Liver (tissue), 9 donors: ENCODE measurements around the gene NBEA. TPM values are rescaled to one million over a fixed set of nuclear protein-coding genes. Genes with fewer than 3 reads are reported as not detected.

Experiments used
- DNase-seq: peaks from one replicate; pipeline ENCODE4 v3.0.0-alpha.2; 2017; ENCODE audit warnings: low spot score
- H3K27ac ChIP-seq, 2 donors: one replicate each; pipeline ENCODE4 v1.7.0; 2013; ENCODE audit warnings: inconsistent platforms in 2 of 2, low read length in 2 of 2, control low read depth in 1 of 2, low read depth in 1 of 2, mild to moderate bottlenecking in 1 of 2
- H3K27me3 ChIP-seq, 4 donors: one replicate each; pipeline versions ENCODE4 v1.6.1 to v1.7.0; 2013; ENCODE audit warnings: low read length in 3 of 4, inconsistent platforms in 1 of 4, mild to moderate bottlenecking in 1 of 4, moderate library complexity in 1 of 4; ENCODE audit not compliant: control insufficient read depth in 4 of 4, insufficient read depth in 4 of 4
- H3K36me3 ChIP-seq, 4 donors: one replicate each; pipeline versions ENCODE4 v1.6.1 to v1.7.0; 2013; ENCODE audit warnings: low read length in 3 of 4, mild to moderate bottlenecking in 3 of 4, low read depth in 1 of 4, moderate library complexity in 1 of 4; ENCODE audit not compliant: control insufficient read depth in 4 of 4, insufficient read depth in 3 of 4
- H3K4me1 ChIP-seq, 4 donors: one replicate each; pipeline versions ENCODE4 v1.6.1 to v1.7.0; 2013; ENCODE audit warnings: low read length in 3 of 4, mild to moderate bottlenecking in 3 of 4, moderate library complexity in 1 of 4; ENCODE audit not compliant: control insufficient read depth in 4 of 4, insufficient read depth in 4 of 4
- H3K4me3 ChIP-seq, 3 donors: one replicate each; pipeline versions ENCODE4 v1.6.1 to v1.7.0; 2013; ENCODE audit warnings: low read length in 3 of 3, control low read depth in 1 of 3, low read depth in 1 of 3, mild to moderate bottlenecking in 1 of 3
- H3K9ac ChIP-seq, 2 donors: one replicate each; pipeline ENCODE4 v1.7.0; 2013; ENCODE audit warnings: low read length in 2 of 2, mild to moderate bottlenecking in 2 of 2, moderate library complexity in 2 of 2, control low read depth in 1 of 2, low read depth in 1 of 2
- H3K9me3 ChIP-seq, 4 donors: one replicate each; pipeline versions ENCODE4 v1.6.1 to v1.7.0; 2013; ENCODE audit warnings: low read length in 3 of 4; ENCODE audit not compliant: control insufficient read depth in 4 of 4
- ATF3 ChIP-seq: IDR thresholded peaks from 2 replicates; pipeline ENCODE4 v1.6.1; 2016; ENCODE audit warnings: antibody characterized with exemption
- EGR1 ChIP-seq, 2 donors: IDR thresholded peaks; 2 replicates each; pipeline ENCODE4 v1.6.1; 2016 to 2018; ENCODE audit warnings: antibody characterized with exemption in 2 of 2, low read depth in 2 of 2
- FOXA1 ChIP-seq: IDR thresholded peaks from 2 replicates; pipeline ENCODE4 v1.6.1; 2016; ENCODE audit warnings: antibody characterized with exemption
- FOXA2 ChIP-seq: IDR thresholded peaks from 2 replicates; pipeline ENCODE4 v1.6.1; 2016; ENCODE audit warnings: antibody characterized with exemption
- GABPA ChIP-seq, 2 donors: IDR thresholded peaks in 1 of 2; conservative IDR thresholded peaks in 1 of 2; 2 replicates each; pipeline ENCODE4 v1.6.1; 2016; ENCODE audit warnings: antibody characterized with exemption in 2 of 2, mild to moderate bottlenecking in 1 of 2, moderate library complexity in 1 of 2
- HNF4A ChIP-seq, 2 donors: conservative IDR thresholded peaks; 2 replicates each; pipeline ENCODE4 v1.6.1; 2016; ENCODE audit warnings: antibody characterized with exemption in 2 of 2, mild to moderate bottlenecking in 2 of 2
- HNF4G ChIP-seq: IDR thresholded peaks from 2 replicates; pipeline ENCODE4 v1.6.1; 2016; ENCODE audit warnings: antibody characterized with exemption
- JUND ChIP-seq, 2 donors: IDR thresholded peaks; 2 replicates each; pipeline ENCODE4 v1.6.1; 2016; ENCODE audit warnings: antibody characterized with exemption in 2 of 2
- NR2F2 ChIP-seq: IDR thresholded peaks from 2 replicates; pipeline ENCODE4 v1.6.1; 2016; ENCODE audit warnings: antibody characterized with exemption
- REST ChIP-seq: IDR thresholded peaks from 2 replicates; pipeline ENCODE4 v1.6.1; 2016; ENCODE audit warnings: antibody characterized with exemption, mild to moderate bottlenecking
- RXRA ChIP-seq, 2 donors: IDR thresholded peaks; 2 replicates each; pipeline ENCODE4 v1.6.1; 2017 to 2018; ENCODE audit warnings: antibody characterized with exemption in 2 of 2, mild to moderate bottlenecking in 1 of 2
- SP1 ChIP-seq: IDR thresholded peaks from 2 replicates; pipeline ENCODE4 v1.6.1; 2018; ENCODE audit warnings: antibody characterized with exemption, mild to moderate bottlenecking
- TAF1 ChIP-seq: conservative IDR thresholded peaks from 2 replicates; pipeline ENCODE4 v1.6.1; 2016; ENCODE audit warnings: antibody characterized with exemption, mild to moderate bottlenecking
- YY1 ChIP-seq: IDR thresholded peaks from 2 replicates; pipeline ENCODE4 v1.6.1; 2016; ENCODE audit warnings: antibody characterized with exemption, mild to moderate bottlenecking
- ZBTB33 ChIP-seq: IDR thresholded peaks from 2 replicates; pipeline ENCODE4 v1.6.1; 2016; ENCODE audit warnings: antibody characterized with exemption
- WGBS: extraction: QIAGEN DNeasy Blood & Tissue Kit; methylation state at CpG from one replicate; pipeline ENCODE4 v1.1.7; 2013; 5-methylcytosine and 5-hydroxymethylcytosine counted together
- polyA plus RNA-seq, 2 donors: library from polyadenylated mRNA; stranded (reverse) in 1 of 2; unstranded in 1 of 2; fragments of 200-250 nt in 1 of 2; fragments of >200 nt in 1 of 2; fragmentation: Nextera tagmentation in 1 of 2; extraction: Ambion mirVana in 1 of 2; gene quantifications; one replicate each; pipeline versions ENCODE4 v1.2.1 to v1.2.3, GENCODE V29; 2013 to 2015
- total RNA-seq, 2 donors: library from RNA; depleted of rRNA; stranded (reverse); fragments of >200 nt; gene quantifications; one replicate each; pipeline ENCODE4 v1.2.3, GENCODE V29; 2014
- TF ChIP-seq, protein P1 (sequence below): fragments of 150-350 bp; IDR thresholded peaks from 2 replicates; pipeline ENCODE4 v1.5.1; 2017; ENCODE audit warnings: improper control_type of control experiment, low read depth, low read length; ENCODE audit not compliant: missing input control
- TF ChIP-seq, protein P2 (sequence below): IDR thresholded peaks from 2 replicates; pipeline ENCODE4 v1.6.1; 2016; ENCODE audit warnings: antibody characterized with exemption
- donor health status: healthy.
- donor health status: healthy.
- donor health status: healthy.
- donor health status: healthy.
- donor health status: healthy.

The NBEA gene
- total and polyA plus RNA-seq, 4 donors: 0.24 to 3.5 (median 1.4) TPM

- peak overlapping the region in 1 of 2 donors; percentile 37 for H3K27ac ChIP-seq
These were observed 528.9 kb downstream of the NBEA start for GRCh38 chr13:35470671-35471661.

DNA sequence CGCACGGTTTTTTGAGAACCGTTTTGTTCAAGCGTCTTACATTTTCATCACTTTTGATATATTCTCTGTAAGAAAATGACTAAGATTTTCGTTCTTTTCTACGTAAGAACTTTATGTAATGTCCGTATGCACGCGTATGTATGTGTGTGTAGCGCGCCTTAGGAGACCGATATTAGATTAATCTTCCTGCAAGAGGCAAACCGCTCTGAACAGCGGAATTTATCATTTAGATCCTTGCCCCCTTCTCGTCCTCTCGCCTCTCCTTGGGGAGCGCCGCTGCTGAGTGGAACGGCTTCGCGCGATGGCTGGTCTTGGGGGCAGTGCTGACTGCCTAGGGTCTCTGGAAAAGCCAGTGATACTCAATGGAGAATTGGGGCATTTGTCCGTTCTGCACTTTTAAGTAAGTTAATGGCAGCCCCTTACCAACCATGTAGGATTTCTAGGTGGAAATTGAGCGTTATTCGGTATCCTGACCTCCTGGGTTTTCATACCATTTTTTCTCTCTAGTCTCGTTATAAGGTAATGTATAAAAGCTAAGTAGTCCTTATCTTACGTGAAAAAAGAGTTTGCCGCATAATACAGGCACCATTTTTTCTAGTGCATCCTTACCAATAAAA lies 529.7 kb downstream of the NBEA start:
- no peak overlapping the region for H3K27ac ChIP-seq
- 36% methylated on average over 28 of the region's 28 CpGs for WGBS
- no peak for TF ChIP-seq GABPA (IDR thresholded peaks at IDR 0.05 in 1 of 2, conservative IDR thresholded peaks at IDR 0.05 in 1 of 2)
- TF ChIP-seq REST: no peak
- TF ChIP-seq, protein P1, sequence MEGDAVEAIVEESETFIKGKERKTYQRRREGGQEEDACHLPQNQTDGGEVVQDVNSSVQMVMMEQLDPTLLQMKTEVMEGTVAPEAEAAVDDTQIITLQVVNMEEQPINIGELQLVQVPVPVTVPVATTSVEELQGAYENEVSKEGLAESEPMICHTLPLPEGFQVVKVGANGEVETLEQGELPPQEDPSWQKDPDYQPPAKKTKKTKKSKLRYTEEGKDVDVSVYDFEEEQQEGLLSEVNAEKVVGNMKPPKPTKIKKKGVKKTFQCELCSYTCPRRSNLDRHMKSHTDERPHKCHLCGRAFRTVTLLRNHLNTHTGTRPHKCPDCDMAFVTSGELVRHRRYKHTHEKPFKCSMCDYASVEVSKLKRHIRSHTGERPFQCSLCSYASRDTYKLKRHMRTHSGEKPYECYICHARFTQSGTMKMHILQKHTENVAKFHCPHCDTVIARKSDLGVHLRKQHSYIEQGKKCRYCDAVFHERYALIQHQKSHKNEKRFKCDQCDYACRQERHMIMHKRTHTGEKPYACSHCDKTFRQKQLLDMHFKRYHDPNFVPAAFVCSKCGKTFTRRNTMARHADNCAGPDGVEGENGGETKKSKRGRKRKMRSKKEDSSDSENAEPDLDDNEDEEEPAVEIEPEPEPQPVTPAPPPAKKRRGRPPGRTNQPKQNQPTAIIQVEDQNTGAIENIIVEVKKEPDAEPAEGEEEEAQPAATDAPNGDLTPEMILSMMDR: no peak
- TF ChIP-seq EGR1 (IDR thresholded peaks at IDR 0.05; ENCODE audit: low read depth in 2 of 2): no peak
- no peak for TF ChIP-seq TAF1
- TF ChIP-seq, protein P2, sequence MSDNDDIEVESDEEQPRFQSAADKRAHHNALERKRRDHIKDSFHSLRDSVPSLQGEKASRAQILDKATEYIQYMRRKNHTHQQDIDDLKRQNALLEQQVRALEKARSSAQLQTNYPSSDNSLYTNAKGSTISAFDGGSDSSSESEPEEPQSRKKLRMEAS: no peak
- no peak for TF ChIP-seq ZBTB33
- no peak for TF ChIP-seq ATF3
- TF ChIP-seq SP1: no peak
- no peak for TF ChIP-seq FOXA2
- no peak for TF ChIP-seq NR2F2
- no peak for TF ChIP-seq JUND (IDR thresholded peaks at IDR 0.05)
- TF ChIP-seq RXRA (IDR thresholded peaks at IDR 0.05): no peak
- TF ChIP-seq FOXA1: no peak
- TF ChIP-seq YY1: no peak
- DNase-seq: no peak
- H3K9ac ChIP-seq: no peak overlapping the region
- H3K4me3 ChIP-seq: no peak overlapping the region
- peaks cover 3 to 22% (median 8%) of the 10 kb centered on the region in 4 donors for H3K27me3 ChIP-seq
- peaks cover 7 to 18% (median 17%) of the 10 kb centered on the region in 4 donors for H3K4me1 ChIP-seq
- peaks cover 0 to 3% (median under 1%) of the 10 kb centered on the region in 4 donors for H3K9me3 ChIP-seq
- no peaks in the 10 kb centered on the region for H3K36me3 ChIP-seq

More at GRCh38 chr13:35470671-35471661, 528.9 kb downstream of the NBEA start:
- WGBS: 7% methylated on average over 68 of the region's 68 CpGs
- Histone ChIP-seq H3K9me3 (peaks cover 0 to 3% (median under 1%) of the 10 kb centered on the region in 4 donors), H3K27me3 (peaks cover 3 to 19% (median 8%) of the 10 kb centered on the region in 4 donors), H3K4me3 (peak overlapping the region in 2 of 3 donors; percentile 28 to 31), H3K4me1 (peaks cover 7 to 18% (median 15%) of the 10 kb centered on the region in 4 donors), H3K36me3 (no peaks in the 10 kb centered on the region), H3K9ac (no peak overlapping the region)
- DNase-seq: no peak
- TF ChIP-seq, protein P2: no peak
- TF ChIP-seq TAF1 (no peak), JUND (IDR thresholded peaks at IDR 0.05) (no peak), EGR1 (IDR thresholded peaks at IDR 0.05; ENCODE audit: low read depth in 2 of 2) (no peak), NR2F2 (no peak), HNF4A (conservative IDR thresholded peaks at IDR 0.05) (no peak), RXRA (IDR thresholded peaks at IDR 0.05) (no peak), HNF4G (no peak)
